Spleen (tissue), 7 donors: Measurements from ENCODE around the gene TEDC1.

Experiments
- CTCF ChIP-seq, 11 experiments: fragments of 200-600 bp in 7 of 11; fragments of 450-650 bp in 4 of 11; sonication (generic) in 4 of 11; IDR thresholded peaks in 8 of 11; conservative IDR thresholded peaks in 3 of 11; 1 replicate in 7 of 11; 2 replicates in 4 of 11; pipeline versions ENCODE4 v1.4.0 to v1.8.0; 2016 to 2021; ENCODE audit warnings: antibody characterized with exemption in 11 of 11, inconsistent platforms in 4 of 11, mild to moderate bottlenecking in 1 of 11
- POLR2A ChIP-seq, 3 donors: fragments of 450-650 bp; IDR thresholded peaks; one replicate each; pipeline ENCODE4 v1.5.1; 2017; ENCODE audit warnings: antibody characterized with exemption in 3 of 3, mild to moderate bottlenecking in 1 of 3
- POLR2AphosphoS5 ChIP-seq, 3 donors: sonication (generic); formaldehyde crosslinking; IDR thresholded peaks; one replicate each; pipeline ENCODE4 v1.5.1; 2017; ENCODE audit warnings: antibody characterized with exemption in 3 of 3
- donor health status: DM: no; HTN: no; CAD: no; lungs with moderate emphysema.
- donor health status: DM: no; HTN: no; CAD: no.
- donor health status: DM: no; HTN: no; CAD: no.

- TF ChIP-seq CTCF (IDR thresholded peaks at IDR 0.05 in 8 of 11, conservative IDR thresholded peaks at IDR 0.05 in 3 of 11): no peak
- no peak for TF ChIP-seq POLR2AphosphoS5 (IDR thresholded peaks at IDR 0.05)
- no peak for TF ChIP-seq POLR2A (IDR thresholded peaks at IDR 0.05)
Measured at GRCh38 chr14:105450864-105451720, 40.0 kb upstream of the TEDC1 start.
